Liver (tissue), 9 donors: ENCODE measurements around the gene NDST1. TPM values are rescaled to one million over a fixed set of nuclear protein-coding genes. Genes with fewer than 3 reads are reported as not detected.

Experiments
- DNase-seq: peaks from one replicate; pipeline ENCODE4 v3.0.0-alpha.2; 2017; ENCODE audit warnings: low spot score
- H3K27ac ChIP-seq, 2 donors: one replicate each; pipeline ENCODE4 v1.7.0; 2013; ENCODE audit warnings: inconsistent platforms in 2 of 2, low read length in 2 of 2, control low read depth in 1 of 2, low read depth in 1 of 2, mild to moderate bottlenecking in 1 of 2
- H3K27me3 ChIP-seq, 4 donors: one replicate each; pipeline versions ENCODE4 v1.6.1 to v1.7.0; 2013; ENCODE audit warnings: low read length in 3 of 4, inconsistent platforms in 1 of 4, mild to moderate bottlenecking in 1 of 4, moderate library complexity in 1 of 4; ENCODE audit not compliant: control insufficient read depth in 4 of 4, insufficient read depth in 4 of 4
- H3K36me3 ChIP-seq, 4 donors: one replicate each; pipeline versions ENCODE4 v1.6.1 to v1.7.0; 2013; ENCODE audit warnings: low read length in 3 of 4, mild to moderate bottlenecking in 3 of 4, low read depth in 1 of 4, moderate library complexity in 1 of 4; ENCODE audit not compliant: control insufficient read depth in 4 of 4, insufficient read depth in 3 of 4
- H3K4me1 ChIP-seq, 4 donors: one replicate each; pipeline versions ENCODE4 v1.6.1 to v1.7.0; 2013; ENCODE audit warnings: low read length in 3 of 4, mild to moderate bottlenecking in 3 of 4, moderate library complexity in 1 of 4; ENCODE audit not compliant: control insufficient read depth in 4 of 4, insufficient read depth in 4 of 4
- H3K4me3 ChIP-seq, 3 donors: one replicate each; pipeline versions ENCODE4 v1.6.1 to v1.7.0; 2013; ENCODE audit warnings: low read length in 3 of 3, control low read depth in 1 of 3, low read depth in 1 of 3, mild to moderate bottlenecking in 1 of 3
- H3K9ac ChIP-seq, 2 donors: one replicate each; pipeline ENCODE4 v1.7.0; 2013; ENCODE audit warnings: low read length in 2 of 2, mild to moderate bottlenecking in 2 of 2, moderate library complexity in 2 of 2, control low read depth in 1 of 2, low read depth in 1 of 2
- H3K9me3 ChIP-seq, 4 donors: one replicate each; pipeline versions ENCODE4 v1.6.1 to v1.7.0; 2013; ENCODE audit warnings: low read length in 3 of 4; ENCODE audit not compliant: control insufficient read depth in 4 of 4
- EGR1 ChIP-seq, 2 donors: IDR thresholded peaks; 2 replicates each; pipeline ENCODE4 v1.6.1; 2016 to 2018; ENCODE audit warnings: antibody characterized with exemption in 2 of 2, low read depth in 2 of 2
- FOXA1 ChIP-seq: IDR thresholded peaks from 2 replicates; pipeline ENCODE4 v1.6.1; 2016; ENCODE audit warnings: antibody characterized with exemption
- FOXA2 ChIP-seq: IDR thresholded peaks from 2 replicates; pipeline ENCODE4 v1.6.1; 2016; ENCODE audit warnings: antibody characterized with exemption
- GABPA ChIP-seq, 2 donors: IDR thresholded peaks in 1 of 2; conservative IDR thresholded peaks in 1 of 2; 2 replicates each; pipeline ENCODE4 v1.6.1; 2016; ENCODE audit warnings: antibody characterized with exemption in 2 of 2, mild to moderate bottlenecking in 1 of 2, moderate library complexity in 1 of 2
- HNF4A ChIP-seq, 2 donors: conservative IDR thresholded peaks; 2 replicates each; pipeline ENCODE4 v1.6.1; 2016; ENCODE audit warnings: antibody characterized with exemption in 2 of 2, mild to moderate bottlenecking in 2 of 2
- HNF4G ChIP-seq: IDR thresholded peaks from 2 replicates; pipeline ENCODE4 v1.6.1; 2016; ENCODE audit warnings: antibody characterized with exemption
- JUND ChIP-seq, 2 donors: IDR thresholded peaks; 2 replicates each; pipeline ENCODE4 v1.6.1; 2016; ENCODE audit warnings: antibody characterized with exemption in 2 of 2
- RAD21 ChIP-seq, 2 donors: IDR thresholded peaks; 2 replicates each; pipeline ENCODE4 v1.6.1; 2016; ENCODE audit warnings: antibody characterized with exemption in 2 of 2, mild to moderate bottlenecking in 2 of 2
- RXRA ChIP-seq, 2 donors: IDR thresholded peaks; 2 replicates each; pipeline ENCODE4 v1.6.1; 2017 to 2018; ENCODE audit warnings: antibody characterized with exemption in 2 of 2, mild to moderate bottlenecking in 1 of 2
- TAF1 ChIP-seq: conservative IDR thresholded peaks from 2 replicates; pipeline ENCODE4 v1.6.1; 2016; ENCODE audit warnings: antibody characterized with exemption, mild to moderate bottlenecking
- WGBS: extraction: QIAGEN DNeasy Blood & Tissue Kit; methylation state at CpG from one replicate; pipeline ENCODE4 v1.1.7; 2013; 5-methylcytosine and 5-hydroxymethylcytosine counted together
- polyA plus RNA-seq, 2 donors: library from polyadenylated mRNA; stranded (reverse) in 1 of 2; unstranded in 1 of 2; fragments of 200-250 nt in 1 of 2; fragments of >200 nt in 1 of 2; fragmentation: Nextera tagmentation in 1 of 2; extraction: Ambion mirVana in 1 of 2; gene quantifications; one replicate each; pipeline versions ENCODE4 v1.2.1 to v1.2.3, GENCODE V29; 2013 to 2015
- total RNA-seq, 2 donors: library from RNA; depleted of rRNA; stranded (reverse); fragments of >200 nt; gene quantifications; one replicate each; pipeline ENCODE4 v1.2.3, GENCODE V29; 2014
- TF ChIP-seq, protein P1 (sequence below): IDR thresholded peaks from 2 replicates; pipeline ENCODE4 v1.6.1; 2016; ENCODE audit warnings: antibody characterized with exemption, mild to moderate bottlenecking
- TF ChIP-seq, protein P2 (sequence below): IDR thresholded peaks from 2 replicates; pipeline ENCODE4 v1.6.1; 2016; ENCODE audit warnings: antibody characterized with exemption
- TF ChIP-seq, protein P3 (sequence below): IDR thresholded peaks from 2 replicates; pipeline ENCODE4 v1.6.1; 2016; ENCODE audit warnings: antibody characterized with exemption
- TF ChIP-seq, protein P4 (sequence below): fragments of 150-350 bp; IDR thresholded peaks from 2 replicates; pipeline ENCODE4 v1.5.1; 2017; ENCODE audit warnings: improper control_type of control experiment, low read depth, low read length; ENCODE audit not compliant: missing input control
- TF ChIP-seq, protein P5 (sequence below): IDR thresholded peaks from 2 replicates; pipeline ENCODE4 v1.6.1; 2016; ENCODE audit warnings: antibody characterized with exemption
- donor health status: healthy.
- donor health status: healthy.
- donor health status: healthy.
- donor health status: healthy.
- donor health status: healthy.

NDST1 gene
- total and polyA plus RNA-seq, 4 donors = 10.3 to 103 (median 39.0) TPM

DNA sequence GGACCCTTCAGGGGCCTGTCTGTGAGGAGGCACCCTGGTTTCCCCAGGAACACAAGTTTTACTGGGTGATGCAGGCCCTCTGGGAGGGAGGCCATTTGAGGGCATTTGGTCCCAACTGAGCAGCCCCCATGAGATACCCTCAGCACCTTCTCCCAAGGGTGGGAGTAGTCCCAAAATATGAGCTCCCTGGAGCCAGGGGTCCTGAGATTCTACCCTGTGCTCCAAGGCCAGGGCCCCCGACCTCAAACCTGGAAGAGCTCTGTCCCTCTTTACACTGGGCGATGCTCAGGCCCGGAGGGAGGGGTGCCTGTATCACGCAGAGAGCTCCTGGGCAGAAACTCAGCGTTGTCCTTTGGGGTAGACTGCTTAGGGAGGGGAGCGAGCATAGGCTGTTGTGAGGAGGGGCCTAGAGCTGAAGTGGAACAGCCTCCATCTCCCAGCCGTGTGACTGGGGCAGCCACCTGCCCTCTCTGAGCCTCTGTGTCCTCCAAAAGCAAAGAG, 68.6 kb downstream of the NDST1 start:
- no peaks in the 10 kb centered on the region for H3K9me3 ChIP-seq
- no peak for DNase-seq
- WGBS = 98% methylated on average over 7 of the region's 7 CpGs
- no peaks in the 10 kb centered on the region for H3K36me3 ChIP-seq
- H3K27ac ChIP-seq = no peak overlapping the region
- TF ChIP-seq, protein P1, sequence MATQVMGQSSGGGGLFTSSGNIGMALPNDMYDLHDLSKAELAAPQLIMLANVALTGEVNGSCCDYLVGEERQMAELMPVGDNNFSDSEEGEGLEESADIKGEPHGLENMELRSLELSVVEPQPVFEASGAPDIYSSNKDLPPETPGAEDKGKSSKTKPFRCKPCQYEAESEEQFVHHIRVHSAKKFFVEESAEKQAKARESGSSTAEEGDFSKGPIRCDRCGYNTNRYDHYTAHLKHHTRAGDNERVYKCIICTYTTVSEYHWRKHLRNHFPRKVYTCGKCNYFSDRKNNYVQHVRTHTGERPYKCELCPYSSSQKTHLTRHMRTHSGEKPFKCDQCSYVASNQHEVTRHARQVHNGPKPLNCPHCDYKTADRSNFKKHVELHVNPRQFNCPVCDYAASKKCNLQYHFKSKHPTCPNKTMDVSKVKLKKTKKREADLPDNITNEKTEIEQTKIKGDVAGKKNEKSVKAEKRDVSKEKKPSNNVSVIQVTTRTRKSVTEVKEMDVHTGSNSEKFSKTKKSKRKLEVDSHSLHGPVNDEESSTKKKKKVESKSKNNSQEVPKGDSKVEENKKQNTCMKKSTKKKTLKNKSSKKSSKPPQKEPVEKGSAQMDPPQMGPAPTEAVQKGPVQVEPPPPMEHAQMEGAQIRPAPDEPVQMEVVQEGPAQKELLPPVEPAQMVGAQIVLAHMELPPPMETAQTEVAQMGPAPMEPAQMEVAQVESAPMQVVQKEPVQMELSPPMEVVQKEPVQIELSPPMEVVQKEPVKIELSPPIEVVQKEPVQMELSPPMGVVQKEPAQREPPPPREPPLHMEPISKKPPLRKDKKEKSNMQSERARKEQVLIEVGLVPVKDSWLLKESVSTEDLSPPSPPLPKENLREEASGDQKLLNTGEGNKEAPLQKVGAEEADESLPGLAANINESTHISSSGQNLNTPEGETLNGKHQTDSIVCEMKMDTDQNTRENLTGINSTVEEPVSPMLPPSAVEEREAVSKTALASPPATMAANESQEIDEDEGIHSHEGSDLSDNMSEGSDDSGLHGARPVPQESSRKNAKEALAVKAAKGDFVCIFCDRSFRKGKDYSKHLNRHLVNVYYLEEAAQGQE = no peak
- no peak for TF ChIP-seq RXRA (IDR thresholded peaks at IDR 0.05)
- TF ChIP-seq TAF1 = no peak
- TF ChIP-seq HNF4A (conservative IDR thresholded peaks at IDR 0.05) = no peak
- TF ChIP-seq HNF4G = no peak
- no peak for TF ChIP-seq JUND (IDR thresholded peaks at IDR 0.05)
- no peak for TF ChIP-seq GABPA (IDR thresholded peaks at IDR 0.05 in 1 of 2, conservative IDR thresholded peaks at IDR 0.05 in 1 of 2)
- TF ChIP-seq FOXA2 = no peak
- peaks cover 0 to 14% (median 2%) of the 10 kb centered on the region in 4 donors for H3K4me1 ChIP-seq
- no peak overlapping the region for H3K4me3 ChIP-seq
- H3K9ac ChIP-seq = no peak overlapping the region
- H3K27me3 ChIP-seq = no peaks in the 10 kb centered on the region

DNA sequence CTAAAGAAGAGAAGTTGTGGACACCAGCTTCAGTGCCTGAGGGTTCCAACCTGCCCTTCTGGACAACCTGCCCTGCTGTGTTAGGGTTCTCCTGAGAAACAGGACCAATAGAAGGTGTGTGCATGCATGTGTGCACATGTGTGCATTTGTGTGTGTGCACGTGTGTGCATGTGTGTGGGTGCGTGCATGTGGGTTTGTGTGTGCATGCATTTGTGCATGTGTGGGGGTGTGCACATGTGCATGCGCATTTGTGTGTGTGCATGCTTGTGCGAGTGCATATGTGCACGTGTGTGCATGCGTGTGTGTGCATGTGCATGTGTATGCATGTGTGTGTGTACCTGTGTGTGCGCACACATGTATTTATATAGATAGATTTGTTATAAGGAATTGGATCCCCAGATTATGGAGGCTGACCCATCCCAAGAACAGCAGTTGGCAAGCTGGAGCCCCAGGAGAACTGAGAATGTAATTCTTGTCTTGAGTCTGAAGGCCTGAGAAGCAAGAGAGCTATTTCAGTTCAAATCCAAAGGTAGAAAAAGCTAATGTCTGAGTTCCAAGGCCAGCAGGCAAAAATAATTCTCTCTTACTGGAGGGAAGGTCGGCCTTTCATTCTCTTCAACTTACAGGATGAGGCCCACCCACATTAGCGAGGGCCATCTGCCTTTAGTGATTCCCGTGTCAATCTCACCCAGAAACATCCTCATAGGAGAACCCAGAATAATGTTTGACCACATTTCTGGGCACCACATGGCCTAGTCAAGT, 69.6 kb downstream of the NDST1 start:
- no peak overlapping the region for H3K9ac ChIP-seq
- no peaks in the 10 kb centered on the region for H3K36me3 ChIP-seq
- no peak overlapping the region for H3K27ac ChIP-seq
- H3K27me3 ChIP-seq = no peaks in the 10 kb centered on the region
- no peaks in the 10 kb centered on the region for H3K9me3 ChIP-seq
- DNase-seq = no peak
- peaks cover under 1 to 24% (median 11%) of the 10 kb centered on the region in 4 donors for H3K4me1 ChIP-seq
- no peak overlapping the region for H3K4me3 ChIP-seq
- 98% methylated on average over 10 of the region's 10 CpGs for WGBS
- TF ChIP-seq, protein P1 = no peak
- TF ChIP-seq HNF4G (no peak), FOXA2 (no peak), FOXA1 (no peak), HNF4A (conservative IDR thresholded peaks at IDR 0.05) (no peak), RAD21 (IDR thresholded peaks at IDR 0.05) (no peak), RXRA (IDR thresholded peaks at IDR 0.05) (no peak), JUND (IDR thresholded peaks at IDR 0.05) (no peak), EGR1 (IDR thresholded peaks at IDR 0.05; ENCODE audit: low read depth in 2 of 2) (no peak), TAF1 (no peak)
- TF ChIP-seq, protein P2, sequence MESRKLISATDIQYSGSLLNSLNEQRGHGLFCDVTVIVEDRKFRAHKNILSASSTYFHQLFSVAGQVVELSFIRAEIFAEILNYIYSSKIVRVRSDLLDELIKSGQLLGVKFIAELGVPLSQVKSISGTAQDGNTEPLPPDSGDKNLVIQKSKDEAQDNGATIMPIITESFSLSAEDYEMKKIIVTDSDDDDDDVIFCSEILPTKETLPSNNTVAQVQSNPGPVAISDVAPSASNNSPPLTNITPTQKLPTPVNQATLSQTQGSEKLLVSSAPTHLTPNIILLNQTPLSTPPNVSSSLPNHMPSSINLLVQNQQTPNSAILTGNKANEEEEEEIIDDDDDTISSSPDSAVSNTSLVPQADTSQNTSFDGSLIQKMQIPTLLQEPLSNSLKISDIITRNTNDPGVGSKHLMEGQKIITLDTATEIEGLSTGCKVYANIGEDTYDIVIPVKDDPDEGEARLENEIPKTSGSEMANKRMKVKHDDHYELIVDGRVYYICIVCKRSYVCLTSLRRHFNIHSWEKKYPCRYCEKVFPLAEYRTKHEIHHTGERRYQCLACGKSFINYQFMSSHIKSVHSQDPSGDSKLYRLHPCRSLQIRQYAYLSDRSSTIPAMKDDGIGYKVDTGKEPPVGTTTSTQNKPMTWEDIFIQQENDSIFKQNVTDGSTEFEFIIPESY = no peak
- TF ChIP-seq, protein P3, sequence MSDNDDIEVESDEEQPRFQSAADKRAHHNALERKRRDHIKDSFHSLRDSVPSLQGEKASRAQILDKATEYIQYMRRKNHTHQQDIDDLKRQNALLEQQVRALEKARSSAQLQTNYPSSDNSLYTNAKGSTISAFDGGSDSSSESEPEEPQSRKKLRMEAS = no peak
- TF ChIP-seq, protein P4, sequence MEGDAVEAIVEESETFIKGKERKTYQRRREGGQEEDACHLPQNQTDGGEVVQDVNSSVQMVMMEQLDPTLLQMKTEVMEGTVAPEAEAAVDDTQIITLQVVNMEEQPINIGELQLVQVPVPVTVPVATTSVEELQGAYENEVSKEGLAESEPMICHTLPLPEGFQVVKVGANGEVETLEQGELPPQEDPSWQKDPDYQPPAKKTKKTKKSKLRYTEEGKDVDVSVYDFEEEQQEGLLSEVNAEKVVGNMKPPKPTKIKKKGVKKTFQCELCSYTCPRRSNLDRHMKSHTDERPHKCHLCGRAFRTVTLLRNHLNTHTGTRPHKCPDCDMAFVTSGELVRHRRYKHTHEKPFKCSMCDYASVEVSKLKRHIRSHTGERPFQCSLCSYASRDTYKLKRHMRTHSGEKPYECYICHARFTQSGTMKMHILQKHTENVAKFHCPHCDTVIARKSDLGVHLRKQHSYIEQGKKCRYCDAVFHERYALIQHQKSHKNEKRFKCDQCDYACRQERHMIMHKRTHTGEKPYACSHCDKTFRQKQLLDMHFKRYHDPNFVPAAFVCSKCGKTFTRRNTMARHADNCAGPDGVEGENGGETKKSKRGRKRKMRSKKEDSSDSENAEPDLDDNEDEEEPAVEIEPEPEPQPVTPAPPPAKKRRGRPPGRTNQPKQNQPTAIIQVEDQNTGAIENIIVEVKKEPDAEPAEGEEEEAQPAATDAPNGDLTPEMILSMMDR = no peak
- TF ChIP-seq, protein P5, sequence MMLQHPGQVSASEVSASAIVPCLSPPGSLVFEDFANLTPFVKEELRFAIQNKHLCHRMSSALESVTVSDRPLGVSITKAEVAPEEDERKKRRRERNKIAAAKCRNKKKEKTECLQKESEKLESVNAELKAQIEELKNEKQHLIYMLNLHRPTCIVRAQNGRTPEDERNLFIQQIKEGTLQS = no peak
